K562 (cell line): ENCODE results near the gene CDKN2D.

Source experiments
- BHLHE40 ChIP-seq: IDR thresholded peaks from 2 replicates; pipeline ENCODE4 v1.6.1; 2011; ENCODE audit warnings: low read length, improper control_type of control experiment
- BMI1 ChIP-seq: fragments of 150-350 bp; IDR thresholded peaks from 2 replicates; pipeline ENCODE4 v1.6.1; 2014; ENCODE audit warnings: low read length
- CTCF ChIP-seq, 3 experiments: IDR thresholded peaks in 2 of 3; conservative IDR thresholded peaks in 1 of 3; 2 replicates each; pipeline ENCODE4 v1.5.1; 2011 to 2012; ENCODE audit warnings: low read length in 3 of 3, mild to moderate bottlenecking in 3 of 3, control low read depth in 2 of 3, improper control_type of control experiment in 1 of 3, inconsistent platforms in 1 of 3, low read depth in 1 of 3, mixed read lengths in 1 of 3, moderate library complexity in 1 of 3; ENCODE audit not compliant: insufficient read depth in 2 of 3
- POLR2AphosphoS5 ChIP-seq: IDR thresholded peaks from 2 replicates; pipeline ENCODE4 v1.6.1; 2011; ENCODE audit warnings: mild to moderate bottlenecking, low read depth, low read length, moderate library complexity; ENCODE audit not compliant: control insufficient read depth, insufficient read depth
- STAT5A ChIP-seq: IDR thresholded peaks from 2 replicates; pipeline ENCODE4 v1.6.1; 2012; ENCODE audit warnings: low read length, inconsistent platforms, borderline replicate concordance
- ZNF133 ChIP-seq: fragments of 250-450 bp; sonication (Bioruptor Pico); IDR thresholded peaks from 2 replicates; pipeline ENCODE4 v1.4.0; 2020; ENCODE audit warnings: mild to moderate bottlenecking
- ZNF584 ChIP-seq: fragments of 200-800 bp; sonication (Bioruptor generic); IDR thresholded peaks from 2 replicates; pipeline ENCODE4 v1.6.1; 2016; ENCODE audit warnings: low read depth, mild to moderate bottlenecking, missing genetic modification characterization, missing compliant biosample characterization

- TF ChIP-seq POLR2AphosphoS5 (no peak), BMI1 (no peak), CTCF (IDR thresholded peaks at IDR 0.05 in 2 of 3, conservative IDR thresholded peaks at IDR 0.05 in 1 of 3; ENCODE audit: insufficient read depth in 2 of 3, low read depth in 1 of 3, low read length in 3 of 3) (no peak), STAT5A (no peak), ZNF584 (CRISPR knock-in tag) (no peak), ZNF133 (CRISPR knock-in tag) (no peak), BHLHE40 (no peak)
These were observed 49.4 kb downstream of the CDKN2D start for GRCh38 chr19:10519421-10519820.
